Natural killer cell (primary cell): ENCODE data around the gene EVL. TPM values are rescaled to one million over a fixed set of nuclear protein-coding genes. Genes with fewer than 3 reads are reported as not detected.
A peak's percentile ranks its signal among the peaks of the same experiment; 100 is the strongest.

Experiments
- ATAC-seq, 3 donors: fragments of 150-1000 bp in 2 of 3; fragments of 200-7000 bp in 1 of 3; cut with Tn5 transposase; 1 replicate in 1 of 3; 2 replicates in 2 of 3; pipeline ENCODE4 v1.10.0; 2021; ENCODE audit warnings: mild to moderate bottlenecking in 2 of 3, moderate library complexity in 2 of 3
- DNase-seq, 2 donors: peaks; one replicate each; pipeline versions ENCODE4 v3.0.0 to v3.0.0-alpha.2; 2013 to 2021; ENCODE audit warnings: mixed read lengths in 1 of 2
- H3K27ac ChIP-seq: one replicate; pipeline ENCODE4 v1.5.1; 2013; ENCODE audit warnings: mild to moderate bottlenecking, low read length
- H3K27me3 ChIP-seq: one replicate; pipeline ENCODE4 v1.6.1; 2013; ENCODE audit warnings: low read length; ENCODE audit not compliant: control insufficient read depth, insufficient read depth
- H3K36me3 ChIP-seq: one replicate; pipeline ENCODE4 v1.6.1; 2013; ENCODE audit warnings: low read length; ENCODE audit not compliant: control insufficient read depth, insufficient read depth
- H3K4me1 ChIP-seq: one replicate; pipeline ENCODE4 v1.6.1; 2013; ENCODE audit warnings: low read length; ENCODE audit not compliant: control insufficient read depth, insufficient read depth
- H3K4me3 ChIP-seq: one replicate; pipeline ENCODE4 v1.5.1; 2013; ENCODE audit warnings: low read length
- H3K9me3 ChIP-seq: one replicate; pipeline ENCODE4 v1.6.1; 2013; ENCODE audit warnings: low read length; ENCODE audit not compliant: control insufficient read depth, insufficient read depth
- H3K27ac Mint-ChIP-seq, 2 donors: one replicate each; pipeline ENCODE4 v1.8.0; 2022; ENCODE audit warnings: mild to moderate bottlenecking in 2 of 2, mixed read lengths in 2 of 2, moderate library complexity in 1 of 2
- H3K27me3 Mint-ChIP-seq, 2 donors: one replicate each; pipeline ENCODE4 v1.8.0; 2022; ENCODE audit warnings: low read depth in 2 of 2, mixed read lengths in 2 of 2
- H3K36me3 Mint-ChIP-seq: one replicate; pipeline ENCODE4 v1.8.0; 2022; ENCODE audit warnings: mixed read lengths
- H3K4me1 Mint-ChIP-seq, 2 donors: one replicate each; pipeline ENCODE4 v1.8.0; 2022; ENCODE audit warnings: mixed read lengths in 2 of 2
- H3K4me3 Mint-ChIP-seq: one replicate; pipeline ENCODE4 v1.8.0; 2022; ENCODE audit warnings: mild to moderate bottlenecking, moderate library complexity, mixed read lengths
- H3K9me3 Mint-ChIP-seq, 2 donors: one replicate each; pipeline ENCODE4 v1.8.0; 2022; ENCODE audit warnings: mixed read lengths in 2 of 2
- CTCF ChIP-seq: fragments of 200-600 bp; IDR thresholded peaks from one replicate; pipeline ENCODE4 v1.8.0; 2022; ENCODE audit warnings: antibody characterized with exemption
- WGBS: methylation state at CpG from one replicate; pipeline ENCODE4 v1.1.7; 2013; ENCODE audit warnings: missing lambda C conversion rate; ENCODE audit not compliant: insufficient coverage; 5-methylcytosine and 5-hydroxymethylcytosine counted together
- intact Hi-C: fragments of 100-400 bp; cut with micrococcal nuclease; formaldehyde crosslinking; loops from one replicate; pipeline ENCODE4 v1.14.2; 2022
- total RNA-seq, 4 donors: library from RNA; stranded (reverse); fragments of 120-200 nt in 1 of 4; gene quantifications; one replicate each; pipeline versions ENCODE4 v1.2.3 to v1.2.4, GENCODE V29; 2013 to 2022

The EVL gene
- total RNA-seq, 3 donors from 2014 or later (not counting 1 experiment from before 2014, with no cell fraction given): 882 to 1,108 (median 986) TPM

GRCh38 chr14:100131181-100131580 lies 66.0 kb downstream of the EVL start:
- no peaks in the 10 kb centered on the region for H3K36me3 Mint-ChIP-seq
- Histone ChIP-seq H3K27ac (no peak overlapping the region), H3K4me3 (no peak overlapping the region), H3K36me3 (peaks cover 96% of the 10 kb centered on the region), H3K27me3 (no peaks in the 10 kb centered on the region), H3K9me3 (no peaks in the 10 kb centered on the region), H3K4me1 (no peaks in the 10 kb centered on the region)
- H3K4me3 Mint-ChIP-seq: no peak overlapping the region
- no peaks in the 10 kb centered on the region for H3K27me3 Mint-ChIP-seq
- ATAC-seq: no peak
- DNase-seq: no peak
- no peak for TF ChIP-seq CTCF
- intact Hi-C loops: no loop called here
- peak overlapping the region; percentile 82 for H3K27ac Mint-ChIP-seq
- peaks cover 0 to 16% of the 10 kb centered on the region in 2 donors for H3K4me1 Mint-ChIP-seq
- WGBS: 87% methylated on average over 6 of the region's 6 CpGs
- H3K9me3 Mint-ChIP-seq: no peaks in the 10 kb centered on the region

GRCh38 chr14:100132161-100132902 lies 67.1 kb downstream of the EVL start:
- WGBS: 95% methylated on average over 25 of the region's 25 CpGs
- H3K27ac ChIP-seq: no peak overlapping the region
- H3K4me3 Mint-ChIP-seq: no peak overlapping the region
- H3K36me3 Mint-ChIP-seq: no peaks in the 10 kb centered on the region
- H3K36me3 ChIP-seq: peaks cover 96% of the 10 kb centered on the region
- DNase-seq (no peak), ATAC-seq (no peak)
- no peaks in the 10 kb centered on the region for H3K27me3 Mint-ChIP-seq
- TF ChIP-seq CTCF: no peak
- no peak overlapping the region for H3K4me3 ChIP-seq
- intact Hi-C loops: no loop called here
- no peaks in the 10 kb centered on the region for H3K4me1 ChIP-seq
- peaks cover 0 to 20% of the 10 kb centered on the region in 2 donors for H3K4me1 Mint-ChIP-seq
- peak overlapping the region in 1 of 2 donors; percentile 18 for H3K27ac Mint-ChIP-seq
- H3K9me3 Mint-ChIP-seq: no peaks in the 10 kb centered on the region
- no peaks in the 10 kb centered on the region for H3K9me3 ChIP-seq
- no peaks in the 10 kb centered on the region for H3K27me3 ChIP-seq

- no peak for DNase-seq
- 96% methylated on average over 12 of the region's 12 CpGs for WGBS
These were observed 67.8 kb downstream of the EVL start for GRCh38 chr14:100132903-100133510.

More at GRCh38 chr14:100132903-100133510, 67.8 kb downstream of the EVL start:
- Histone ChIP-seq H3K27ac (no peak overlapping the region), H3K4me1 (peaks cover 3% of the 10 kb centered on the region), H3K36me3 (peaks cover 96% of the 10 kb centered on the region), H3K4me3 (no peak overlapping the region), H3K27me3 (no peaks in the 10 kb centered on the region), H3K9me3 (no peaks in the 10 kb centered on the region)
- no peaks in the 10 kb centered on the region for H3K36me3 Mint-ChIP-seq
- no peak for TF ChIP-seq CTCF
- peak overlapping the region; percentile 48 to 67 for H3K27ac Mint-ChIP-seq
- no peak for ATAC-seq
- peaks cover 0 to 13% of the 10 kb centered on the region in 2 donors for H3K4me1 Mint-ChIP-seq
- H3K9me3 Mint-ChIP-seq: no peaks in the 10 kb centered on the region
- H3K4me3 Mint-ChIP-seq: no peak overlapping the region
- intact Hi-C loops: no loop called here
- no peaks in the 10 kb centered on the region for H3K27me3 Mint-ChIP-seq
